HepG2 (cell line): ENCODE measurements around the gene DNAJA3. TPM values are rescaled to one million over a fixed set of nuclear protein-coding genes. Genes with fewer than 3 reads are reported as not detected.

Experiments used
- ARNT2 ChIP-seq: sonication (generic); formaldehyde crosslinking; IDR thresholded peaks from 2 replicates; pipeline ENCODE4 v1.8.0; 2022; ENCODE audit warnings: mild to moderate bottlenecking, low read depth, missing genetic modification reagents, moderate library complexity
- CAMTA2 ChIP-seq: sonication (generic); formaldehyde crosslinking; IDR thresholded peaks from 2 replicates; pipeline ENCODE4 v1.4.0; 2020; ENCODE audit warnings: mild to moderate bottlenecking, missing genetic modification reagents, borderline replicate concordance
- CEBPG ChIP-seq: IDR thresholded peaks from 2 replicates; pipeline ENCODE4 v1.6.1; 2016
- FOXC1 ChIP-seq: sonication (generic); formaldehyde crosslinking; IDR thresholded peaks from 2 replicates; pipeline ENCODE4 v1.8.0; 2022; ENCODE audit warnings: mild to moderate bottlenecking, missing genetic modification reagents, borderline replicate concordance
- GTF2F1 ChIP-seq: fragments of 150-350 bp; IDR thresholded peaks from 2 replicates; pipeline ENCODE4 v1.6.1; 2014; ENCODE audit warnings: low read length
- HNRNPH1 ChIP-seq: fragments of 200-400 bp; formaldehyde crosslinking; optimal IDR thresholded peaks from 2 replicates; pipeline ENCODE3; 2017; ENCODE audit warnings: mild to moderate bottlenecking, low read depth, low read length
- IKZF4 ChIP-seq: sonication (generic); formaldehyde crosslinking; IDR thresholded peaks from 2 replicates; pipeline ENCODE4 v1.5.1; 2020; ENCODE audit warnings: borderline replicate concordance, mild to moderate bottlenecking, low read depth, missing genetic modification reagents; ENCODE audit errors: not compliant biosample characterization
- IRF2 ChIP-seq: IDR thresholded peaks from 2 replicates; pipeline ENCODE4 v1.6.1; 2018; ENCODE audit warnings: missing genetic modification reagents, missing compliant biosample characterization
- NFE2 ChIP-seq: sonication (generic); formaldehyde crosslinking; IDR thresholded peaks from 2 replicates; pipeline ENCODE4 v1.4.0; 2020; ENCODE audit warnings: missing genetic modification reagents
- RBM39 ChIP-seq: fragments of 200-400 bp; formaldehyde crosslinking; IDR thresholded peaks from one replicate; pipeline ENCODE4 v1.6.1; 2018; ENCODE audit warnings: antibody characterized with exemption, mild to moderate bottlenecking, low read depth, low read length; ENCODE audit not compliant: poor library complexity, severe bottlenecking
- XRCC5 ChIP-seq: fragments of 200-400 bp; formaldehyde crosslinking; optimal IDR thresholded peaks from 2 replicates; pipeline ENCODE3; 2017; ENCODE audit warnings: mild to moderate bottlenecking, low read length
- ZFP36 ChIP-seq: fragments of 150-350 bp; IDR thresholded peaks from 2 replicates; pipeline ENCODE4 v1.6.1; 2018; ENCODE audit warnings: borderline replicate concordance, low read length, low read depth; ENCODE audit not compliant: partially characterized antibody
- ZFX ChIP-seq: sonication (generic); formaldehyde crosslinking; IDR thresholded peaks from 2 replicates; pipeline ENCODE4 v1.4.0; 2020; ENCODE audit warnings: mild to moderate bottlenecking, low read depth, missing genetic modification reagents, moderate library complexity
- ZKSCAN5 ChIP-seq: sonication (generic); formaldehyde crosslinking; IDR thresholded peaks from 2 replicates; pipeline ENCODE4 v1.5.1; 2020; ENCODE audit warnings: mild to moderate bottlenecking, missing genetic modification reagents
- ZNF17 ChIP-seq: sonication (generic); formaldehyde crosslinking; IDR thresholded peaks from 2 replicates; pipeline ENCODE4 v1.5.0; 2020; ENCODE audit warnings: mild to moderate bottlenecking, missing genetic modification reagents
- polyA plus RNA-seq, 8 experiments: library from polyadenylated mRNA; depleted of rRNA in 3 of 8; stranded (reverse) in 7 of 8; unstranded in 1 of 8; fragments of >200 nt; fragmentation: Illumina TruSeq in 4 of 8; extraction: Trizol in 4 of 8; gene quantifications; 2 replicates each; pipeline versions ENCODE4 v1.2.1 to v1.2.3, GENCODE V29; 2011 to 2016; ENCODE audit warnings: low read depth in 4 of 8, missing spikeins in 1 of 8, mixed read lengths in 1 of 8; ENCODE audit not compliant: insufficient read depth in 1 of 8
- total RNA-seq, 5 experiments: library from RNA; depleted of rRNA; stranded (reverse); fragments of >200 nt; fragmentation: Illumina TruSeq; extraction: Trizol; gene quantifications; 2 replicates each; pipeline ENCODE4 v1.2.3, GENCODE V29; 2016; ENCODE audit warnings: low read depth in 1 of 5
- TF ChIP-seq, protein P1 (sequence below): sonication (generic); formaldehyde crosslinking; IDR thresholded peaks from 2 replicates; pipeline ENCODE4 v1.4.0; 2020; ENCODE audit warnings: missing genetic modification reagents
- TF ChIP-seq, protein P2 (sequence below): conservative IDR thresholded peaks from 2 replicates; pipeline ENCODE4 v1.6.1; 2018; ENCODE audit warnings: missing genetic modification reagents
- TF ChIP-seq, protein P3 (sequence below): IDR thresholded peaks from 2 replicates; pipeline ENCODE4 v1.6.1; 2016; ENCODE audit warnings: missing genetic modification reagents, missing compliant biosample characterization
- TF ChIP-seq, protein P4 (sequence below): sonication (generic); formaldehyde crosslinking; IDR thresholded peaks from 2 replicates; pipeline ENCODE4 v1.9.0; 2021; ENCODE audit warnings: missing genetic modification reagents, mild to moderate bottlenecking, borderline replicate concordance

The DNAJA3 gene
- total and polyA plus RNA-seq, 2 of the 13 experiments (the other 11 are each of a cell fraction or from before 2014, with no cell fraction given) = 77.0 to 83.3 TPM

DNA sequence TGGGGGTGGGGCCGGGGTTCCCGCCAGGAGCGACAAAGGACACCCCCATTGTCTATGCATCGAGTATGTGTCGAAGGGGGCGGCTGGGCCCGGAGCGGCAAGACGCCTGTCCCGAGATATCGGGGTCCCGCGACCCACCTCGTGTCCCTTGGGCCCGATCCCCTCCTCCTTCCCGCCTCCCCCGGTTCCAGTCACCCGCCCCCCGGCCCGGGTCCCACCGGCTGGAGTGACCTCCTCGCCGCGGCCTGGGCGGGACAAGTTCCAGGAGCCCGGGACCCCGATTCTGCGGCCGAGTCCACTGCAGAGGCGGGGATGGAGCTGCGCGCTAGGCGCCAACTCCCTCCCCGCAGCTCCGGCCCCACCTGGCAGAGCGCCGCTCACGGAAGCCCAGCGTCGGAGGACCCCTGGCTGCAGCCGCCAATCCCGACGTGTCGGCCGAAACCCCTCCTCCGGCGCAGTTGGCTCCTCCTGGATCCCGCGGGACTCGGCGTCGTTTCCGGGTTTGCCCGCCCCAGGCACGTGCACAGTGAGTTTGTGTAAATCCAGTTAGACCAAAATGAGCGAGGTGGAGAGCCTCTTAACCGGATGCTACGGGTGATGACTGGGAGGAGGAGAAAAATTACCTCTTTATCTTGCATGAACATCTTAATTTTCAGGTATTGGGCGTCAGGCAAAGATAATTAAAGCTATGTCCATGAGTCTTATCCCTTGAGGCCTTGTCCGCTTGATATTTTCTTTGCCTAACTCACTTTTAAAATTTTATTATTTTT lies 48.7 kb downstream of the DNAJA3 start, which contains the start of gene NMRAL1 (continued):
- TF ChIP-seq, protein P1, sequence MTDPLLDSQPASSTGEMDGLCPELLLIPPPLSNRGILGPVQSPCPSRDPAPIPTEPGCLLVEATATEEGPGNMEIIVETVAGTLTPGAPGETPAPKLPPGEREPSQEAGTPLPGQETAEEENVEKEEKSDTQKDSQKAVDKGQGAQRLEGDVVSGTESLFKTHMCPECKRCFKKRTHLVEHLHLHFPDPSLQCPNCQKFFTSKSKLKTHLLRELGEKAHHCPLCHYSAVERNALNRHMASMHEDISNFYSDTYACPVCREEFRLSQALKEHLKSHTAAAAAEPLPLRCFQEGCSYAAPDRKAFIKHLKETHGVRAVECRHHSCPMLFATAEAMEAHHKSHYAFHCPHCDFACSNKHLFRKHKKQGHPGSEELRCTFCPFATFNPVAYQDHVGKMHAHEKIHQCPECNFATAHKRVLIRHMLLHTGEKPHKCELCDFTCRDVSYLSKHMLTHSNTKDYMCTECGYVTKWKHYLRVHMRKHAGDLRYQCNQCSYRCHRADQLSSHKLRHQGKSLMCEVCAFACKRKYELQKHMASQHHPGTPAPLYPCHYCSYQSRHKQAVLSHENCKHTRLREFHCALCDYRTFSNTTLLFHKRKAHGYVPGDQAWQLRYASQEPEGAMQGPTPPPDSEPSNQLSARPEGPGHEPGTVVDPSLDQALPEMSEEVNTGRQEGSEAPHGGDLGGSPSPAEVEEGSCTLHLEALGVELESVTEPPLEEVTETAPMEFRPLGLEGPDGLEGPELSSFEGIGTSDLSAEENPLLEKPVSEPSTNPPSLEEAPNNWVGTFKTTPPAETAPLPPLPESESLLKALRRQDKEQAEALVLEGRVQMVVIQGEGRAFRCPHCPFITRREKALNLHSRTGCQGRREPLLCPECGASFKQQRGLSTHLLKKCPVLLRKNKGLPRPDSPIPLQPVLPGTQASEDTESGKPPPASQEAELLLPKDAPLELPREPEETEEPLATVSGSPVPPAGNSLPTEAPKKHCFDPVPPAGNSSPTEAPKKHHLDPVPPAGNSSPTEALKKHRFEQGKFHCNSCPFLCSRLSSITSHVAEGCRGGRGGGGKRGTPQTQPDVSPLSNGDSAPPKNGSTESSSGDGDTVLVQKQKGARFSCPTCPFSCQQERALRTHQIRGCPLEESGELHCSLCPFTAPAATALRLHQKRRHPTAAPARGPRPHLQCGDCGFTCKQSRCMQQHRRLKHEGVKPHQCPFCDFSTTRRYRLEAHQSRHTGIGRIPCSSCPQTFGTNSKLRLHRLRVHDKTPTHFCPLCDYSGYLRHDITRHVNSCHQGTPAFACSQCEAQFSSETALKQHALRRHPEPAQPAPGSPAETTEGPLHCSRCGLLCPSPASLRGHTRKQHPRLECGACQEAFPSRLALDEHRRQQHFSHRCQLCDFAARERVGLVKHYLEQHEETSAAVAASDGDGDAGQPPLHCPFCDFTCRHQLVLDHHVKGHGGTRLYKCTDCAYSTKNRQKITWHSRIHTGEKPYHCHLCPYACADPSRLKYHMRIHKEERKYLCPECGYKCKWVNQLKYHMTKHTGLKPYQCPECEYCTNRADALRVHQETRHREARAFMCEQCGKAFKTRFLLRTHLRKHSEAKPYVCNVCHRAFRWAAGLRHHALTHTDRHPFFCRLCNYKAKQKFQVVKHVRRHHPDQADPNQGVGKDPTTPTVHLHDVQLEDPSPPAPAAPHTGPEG (CRISPR knock-in tag) = no peak
- no peak for TF ChIP-seq IKZF4 (CRISPR knock-in tag)
- no peak for TF ChIP-seq GTF2F1
- no peak for TF ChIP-seq ZFP36
- TF ChIP-seq IRF2 = 0 out of 2 replicates have a peak, but pooled peaks have one; percentile 36
- no peak for TF ChIP-seq ZNF17
- TF ChIP-seq CAMTA2 (CRISPR knock-in tag) = no peak
- TF ChIP-seq RBM39 = peak; percentile 26
- no peak for TF ChIP-seq CEBPG (CRISPR knock-in tag)
- no peak for TF ChIP-seq XRCC5
- TF ChIP-seq NFE2 = no peak
- TF ChIP-seq ZFX (CRISPR knock-in tag) = peak; percentile 65
- TF ChIP-seq, protein P2, sequence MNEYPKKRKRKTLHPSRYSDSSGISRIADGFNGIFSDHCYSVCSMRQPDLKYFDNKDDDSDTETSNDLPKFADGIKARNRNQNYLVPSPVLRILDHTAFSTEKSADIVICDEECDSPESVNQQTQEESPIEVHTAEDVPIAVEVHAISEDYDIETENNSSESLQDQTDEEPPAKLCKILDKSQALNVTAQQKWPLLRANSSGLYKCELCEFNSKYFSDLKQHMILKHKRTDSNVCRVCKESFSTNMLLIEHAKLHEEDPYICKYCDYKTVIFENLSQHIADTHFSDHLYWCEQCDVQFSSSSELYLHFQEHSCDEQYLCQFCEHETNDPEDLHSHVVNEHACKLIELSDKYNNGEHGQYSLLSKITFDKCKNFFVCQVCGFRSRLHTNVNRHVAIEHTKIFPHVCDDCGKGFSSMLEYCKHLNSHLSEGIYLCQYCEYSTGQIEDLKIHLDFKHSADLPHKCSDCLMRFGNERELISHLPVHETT = no peak
- no peak for TF ChIP-seq ZKSCAN5 (CRISPR knock-in tag)
- peak; percentile 70; the same call in 1 of the 2 replicates for TF ChIP-seq ARNT2 (CRISPR knock-in tag)
- TF ChIP-seq, protein P3, sequence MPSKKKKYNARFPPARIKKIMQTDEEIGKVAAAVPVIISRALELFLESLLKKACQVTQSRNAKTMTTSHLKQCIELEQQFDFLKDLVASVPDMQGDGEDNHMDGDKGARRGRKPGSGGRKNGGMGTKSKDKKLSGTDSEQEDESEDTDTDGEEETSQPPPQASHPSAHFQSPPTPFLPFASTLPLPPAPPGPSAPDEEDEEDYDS = peak; percentile 51; the same call in 1 of the 2 replicates
- no peak; the same call in 1 of the 2 replicates for TF ChIP-seq FOXC1 (CRISPR knock-in tag)
- TF ChIP-seq, protein P4, sequence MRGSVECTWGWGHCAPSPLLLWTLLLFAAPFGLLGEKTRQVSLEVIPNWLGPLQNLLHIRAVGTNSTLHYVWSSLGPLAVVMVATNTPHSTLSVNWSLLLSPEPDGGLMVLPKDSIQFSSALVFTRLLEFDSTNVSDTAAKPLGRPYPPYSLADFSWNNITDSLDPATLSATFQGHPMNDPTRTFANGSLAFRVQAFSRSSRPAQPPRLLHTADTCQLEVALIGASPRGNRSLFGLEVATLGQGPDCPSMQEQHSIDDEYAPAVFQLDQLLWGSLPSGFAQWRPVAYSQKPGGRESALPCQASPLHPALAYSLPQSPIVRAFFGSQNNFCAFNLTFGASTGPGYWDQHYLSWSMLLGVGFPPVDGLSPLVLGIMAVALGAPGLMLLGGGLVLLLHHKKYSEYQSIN (CRISPR knock-in tag) = no peak
- no peak for TF ChIP-seq HNRNPH1
